H1 (cell line): ENCODE data around the gene ZCCHC17. TPM values are rescaled to one million over a fixed set of nuclear protein-coding genes. Genes with fewer than 3 reads are reported as not detected.

Source experiments
- FOSL1 ChIP-seq: IDR thresholded peaks from 2 replicates; pipeline ENCODE4 v1.6.1; 2011; ENCODE audit warnings: mild to moderate bottlenecking, low read depth, low read length, moderate library complexity; ENCODE audit not compliant: insufficient read depth
- NANOG ChIP-seq: IDR thresholded peaks from 2 replicates; pipeline ENCODE4 v1.6.1; 2011; ENCODE audit warnings: low read length, low read depth, mild to moderate bottlenecking, inconsistent platforms; ENCODE audit not compliant: insufficient read depth, poor library complexity, severe bottlenecking
- SIN3A ChIP-seq, 2 experiments: IDR thresholded peaks in 1 of 2; conservative IDR thresholded peaks in 1 of 2; 2 replicates each; pipeline ENCODE4 v1.6.1; 2011 to 2012; ENCODE audit warnings: low read length in 2 of 2, improper control_type of control experiment in 1 of 2, low read depth in 1 of 2, mild to moderate bottlenecking in 1 of 2
- SRF ChIP-seq: IDR thresholded peaks from 2 replicates; pipeline ENCODE4 v1.6.1; 2011; ENCODE audit warnings: mild to moderate bottlenecking, low read depth, low read length, moderate library complexity
- polyA plus RNA-seq, 7 experiments: library from polyadenylated mRNA; depleted of rRNA in 3 of 7; stranded (reverse) in 5 of 7; unstranded in 2 of 7; fragments of >200 nt in 5 of 7; fragments of 200-250 nt in 2 of 7; gene quantifications; 1 replicate in 5 of 7; 2 replicates in 1 of 7; 4 replicates in 1 of 7; pipeline versions ENCODE4 v1.2.1 to v1.2.3, GENCODE V29; 2011 to 2013; ENCODE audit warnings: missing spikeins in 2 of 7, mixed read lengths in 2 of 7
- total RNA-seq: library from RNA; stranded (reverse); fragmentation: NEBNext Ultra II Directional; extraction: Animal tissue kit (Norgen Biotek cat#: 25700); gene quantifications from 2 replicates; pipeline ENCODE4 v1.2.1, GENCODE V29; 2021

Gene ZCCHC17
- total and polyA plus RNA-seq, 2 of the 8 experiments (the other 6 are each of a cell fraction or from before 2014, with no cell fraction given) = 51.6 to 59.3 TPM

DNA sequence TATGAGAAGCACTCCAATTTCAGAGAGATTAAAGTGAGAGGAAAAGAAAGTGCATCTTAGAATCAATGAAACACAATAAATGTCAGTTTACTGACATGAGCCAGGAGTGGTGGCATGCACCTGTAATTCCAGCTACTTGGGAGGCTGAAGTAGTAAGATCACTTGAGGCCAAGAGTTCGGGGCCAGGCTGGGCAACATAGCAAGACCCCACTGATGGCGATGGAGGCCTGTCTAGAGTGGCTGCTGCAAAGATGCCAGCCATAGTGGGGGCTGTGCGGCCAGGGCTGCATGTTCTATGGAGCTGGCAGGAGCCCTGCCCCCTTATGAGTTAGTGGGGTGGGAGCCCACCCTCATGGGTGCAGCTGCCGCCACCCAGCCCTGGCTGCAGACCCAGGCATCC is 27.3 kb downstream of the ZCCHC17 start (continued):
- TF ChIP-seq FOSL1 (no peak), NANOG (no peak), SIN3A (conservative IDR thresholded peaks at IDR 0.05 in 1 of 2, IDR thresholded peaks at IDR 0.05 in 1 of 2; ENCODE audit: low read depth in 1 of 2, low read length in 2 of 2) (no peak), SRF (no peak)
